K562 (cell line): ENCODE data around the gene PROK2. TPM values are rescaled to one million over a fixed set of nuclear protein-coding genes. Genes with fewer than 3 reads are reported as not detected.

Source experiments
- ATAC-seq: fragments of 200-7000 bp; cut with Tn5 transposase; 3 replicates; pipeline ENCODE4 v1.9.1; 2020; ENCODE audit warnings: moderate library complexity
- BruUV-seq: library from RNA; stranded (reverse); fragments of 400-500 nt; replicated peaks from 2 replicates; lab custom pipeline; 2021; lab: Mats Ljungman, UMichigan
- CTCF ChIA-PET: fragments of 300-600 bp; formaldehyde crosslinking; extraction: SDS; loops from one replicate; lab custom pipeline; 2021; ENCODE audit warnings: low intra/inter-chr PET ratio; lab: Yijun Ruan, JAX
- POLR2A ChIA-PET: fragments of 300-600, 350-650 bp; sonication (Branson Sonifier 250); formaldehyde crosslinking; extraction: SDS; loops from one replicate; lab custom pipeline; 2021; ENCODE audit warnings: antibody characterized with exemption, inconsistent platforms; lab: Yijun Ruan, JAX
- DNase-seq, 4 experiments: peaks; one replicate each; pipeline versions ENCODE4 v3.0.0 to v3.0.0-alpha.2; 2011 to 2018; ENCODE audit warnings: low spot score in 3 of 4, mixed read lengths in 3 of 4; ENCODE audit errors: extremely low read depth in 1 of 4
- FAIRE-seq: peaks from 2 replicates; lab custom pipeline; 2011; peaks lifted over from hg19 to GRCh38; lab: Jason Lieb, UNC
- H2AFZ ChIP-seq: 2 replicates; pipeline ENCODE4 v1.6.0; 2011; ENCODE audit warnings: low read depth, low read length, control low read depth, inconsistent platforms
- H3K27ac ChIP-seq: fragments of 200-600 bp; 3 replicates; pipeline ENCODE4 v1.8.0; 2011; ENCODE audit warnings: low read depth, mild to moderate bottlenecking, control low read depth, inconsistent platforms, low read length, moderate library complexity, mixed read lengths; ENCODE audit errors: extremely low read depth
- H3K27me3 ChIP-seq, 2 experiments: fragments of 300-600 bp in 1 of 2; 2 replicates in 1 of 2; 3 replicates in 1 of 2; pipeline versions ENCODE4 v1.6.0 to v1.8.0; 2011; ENCODE audit warnings: inconsistent platforms in 2 of 2, low read length in 2 of 2, mild to moderate bottlenecking in 1 of 2, mixed read lengths in 1 of 2, moderate library complexity in 1 of 2; ENCODE audit not compliant: control insufficient read depth in 2 of 2, insufficient read depth in 2 of 2
- H3K36me3 ChIP-seq: fragments of 300-600 bp; 3 replicates; pipeline ENCODE4 v1.8.0; 2011; ENCODE audit warnings: mild to moderate bottlenecking, low read length, inconsistent platforms; ENCODE audit not compliant: control insufficient read depth, insufficient read depth
- H3K4me1 ChIP-seq, 2 experiments: fragments of 200-600 bp in 1 of 2; replicated peaks in 1 of 2; 2 replicates in 1 of 2; 3 replicates in 1 of 2; pipeline versions ENCODE4 v1.5.1 to v1.8.0; 2011; ENCODE audit warnings: inconsistent platforms in 2 of 2, low read length in 2 of 2, mild to moderate bottlenecking in 1 of 2, mixed read lengths in 1 of 2, moderate library complexity in 1 of 2; ENCODE audit not compliant: control insufficient read depth in 2 of 2, insufficient read depth in 2 of 2
- H3K4me2 ChIP-seq: 2 replicates; pipeline ENCODE4 v1.6.1; 2011; ENCODE audit warnings: low read length, control low read depth, inconsistent platforms, mixed read lengths; ENCODE audit not compliant: insufficient read depth
- H3K4me3 ChIP-seq: fragments of 200-600 bp; sonication (generic), shearing (Covaris generic); 2 replicates; pipeline ENCODE4 v1.5.1; 2016; ENCODE audit warnings: control low read depth, inconsistent platforms
- H3K79me2 ChIP-seq: fragments of 200-600 bp; 3 replicates; pipeline ENCODE4 v1.8.0; 2011; ENCODE audit warnings: low read length, inconsistent platforms; ENCODE audit not compliant: control insufficient read depth, insufficient read depth
- H3K9ac ChIP-seq, 2 experiments: 2 replicates each; pipeline versions ENCODE4 v1.6.0 to v1.6.1; 2011; ENCODE audit warnings: low read depth in 2 of 2, low read length in 2 of 2, control low read depth in 1 of 2, inconsistent platforms in 1 of 2, mild to moderate bottlenecking in 1 of 2, mixed read lengths in 1 of 2; ENCODE audit not compliant: insufficient read depth in 1 of 2
- H3K9me1 ChIP-seq: one replicate; pipeline ENCODE4 v1.6.0; 2011; ENCODE audit warnings: inconsistent platforms, mild to moderate bottlenecking, low read length, moderate library complexity; ENCODE audit not compliant: control insufficient read depth, insufficient read depth
- H3K9me3 ChIP-seq: replicated peaks from 2 replicates; pipeline ENCODE4 v1.5.1; 2011; ENCODE audit warnings: low read depth, low read length, inconsistent platforms; ENCODE audit not compliant: control insufficient read depth, insufficient read depth
- H4K20me1 ChIP-seq: replicated peaks from 2 replicates; pipeline ENCODE4 v1.6.1; 2011; ENCODE audit warnings: low read length, inconsistent platforms, mixed read lengths; ENCODE audit not compliant: control insufficient read depth, insufficient read depth
- BCL6 ChIP-seq: fragments of 250-450 bp; sonication (Bioruptor Pico); IDR thresholded peaks from 2 replicates; pipeline ENCODE4 v1.4.0; 2020
- BDP1 ChIP-seq: IDR thresholded peaks from 3 replicates; pipeline ENCODE4 v1.6.1; 2011; ENCODE audit not compliant: insufficient read length, insufficient read depth
- CHD1 ChIP-seq: fragments of 200-600 bp; sonication (generic); IDR thresholded peaks from one replicate; pipeline ENCODE4 v1.6.1; 2012; ENCODE audit warnings: mild to moderate bottlenecking, moderate library complexity, low read length, inconsistent platforms
- ETV1 ChIP-seq: fragments of 450-650 bp; conservative IDR thresholded peaks from 2 replicates; pipeline ENCODE4 v1.6.1; 2016; ENCODE audit warnings: missing genetic modification characterization, control low read depth, low read depth, missing compliant biosample characterization
- FOSL1 ChIP-seq: fragments of 200-800 bp; sonication (Bioruptor generic); conservative IDR thresholded peaks from 2 replicates; pipeline ENCODE4 v1.6.1; 2016; ENCODE audit warnings: missing genetic modification characterization, missing compliant biosample characterization
- HMGN3 ChIP-seq: IDR thresholded peaks from 2 replicates; pipeline ENCODE4 v1.6.1; 2011; ENCODE audit warnings: borderline replicate concordance, low read depth, mild to moderate bottlenecking, mixed read lengths, low read length; ENCODE audit not compliant: insufficient read length; ENCODE audit errors: extremely low read depth
- HNRNPUL1 ChIP-seq: fragments of 200-400 bp; formaldehyde crosslinking; IDR thresholded peaks from 2 replicates; pipeline ENCODE4 v1.6.1; 2017; ENCODE audit warnings: low read length
- ILF3 ChIP-seq: fragments of 450-650 bp; IDR thresholded peaks from 2 replicates; pipeline ENCODE4 v1.6.1; 2018; ENCODE audit warnings: antibody characterized with exemption, mild to moderate bottlenecking, moderate library complexity, borderline replicate concordance
- NFRKB ChIP-seq: fragments of 450-650 bp; IDR thresholded peaks from 2 replicates; pipeline ENCODE4 v1.6.1; 2016; ENCODE audit warnings: low read depth
- PHB2 ChIP-seq: fragments of 450-650 bp; IDR thresholded peaks from 2 replicates; pipeline ENCODE4 v1.6.1; 2017; ENCODE audit warnings: low read depth
- RNF2 ChIP-seq: sonication (generic); IDR thresholded peaks from 2 replicates; pipeline ENCODE4 v1.6.1; 2016
- SIN3A ChIP-seq, 2 experiments: fragments of 150-350 bp in 1 of 2; IDR thresholded peaks; 2 replicates each; pipeline ENCODE4 v1.6.1; 2011 to 2016; ENCODE audit warnings: borderline replicate concordance in 2 of 2, low read depth in 2 of 2, low read length in 2 of 2, mild to moderate bottlenecking in 2 of 2, moderate library complexity in 2 of 2; ENCODE audit not compliant: control insufficient read depth in 1 of 2
- SMARCA5 ChIP-seq: fragments of 450-650 bp; IDR thresholded peaks from 2 replicates; pipeline ENCODE4 v1.6.1; 2016
- U2AF1 ChIP-seq: fragments of 200-400 bp; formaldehyde crosslinking; optimal IDR thresholded peaks from 2 replicates; pipeline ENCODE3; 2017; ENCODE audit warnings: mild to moderate bottlenecking, low read depth, low read length, moderate library complexity
- XRCC3 ChIP-seq: fragments of 450-650 bp; IDR thresholded peaks from 2 replicates; pipeline ENCODE4 v1.6.1; 2017; ENCODE audit warnings: mild to moderate bottlenecking, moderate library complexity
- ZFX ChIP-seq: sonication (generic); formaldehyde crosslinking; IDR thresholded peaks from 2 replicates; pipeline ENCODE4 v1.8.0; 2022; ENCODE audit warnings: mild to moderate bottlenecking, missing genetic modification reagents, moderate library complexity
- ZNF696 ChIP-seq: fragments of 250-450 bp; sonication (Bioruptor Pico); conservative IDR thresholded peaks from 2 replicates; pipeline ENCODE4 v1.4.0; 2020; ENCODE audit warnings: mild to moderate bottlenecking, moderate library complexity
- WGBS: fragments of 100-300 bp; shearing (Covaris generic); methylation state at CpG from one replicate; pipeline ENCODE4 v1.1.6; 2016; ENCODE audit warnings: low coverage, mixed read lengths; ENCODE audit not compliant: insufficient coverage; ENCODE audit errors: missing lambda C conversion rate; 5-methylcytosine and 5-hydroxymethylcytosine counted together
- in situ Hi-C: fragments of 300-500 bp; cut with MboI; formaldehyde crosslinking; loops from 4 replicates; pipeline ENCODE4 v1.15.0; 2018; ENCODE audit warnings: inconsistent platforms, mixed read lengths
- intact Hi-C: fragments of 100-400 bp; cut with micrococcal nuclease; formaldehyde crosslinking; loops from 2 replicates; pipeline ENCODE4 v1.14.2; 2022
- polyA plus RNA-seq, 8 experiments: library from polyadenylated mRNA; depleted of rRNA in 4 of 8; stranded (reverse) in 5 of 8; unstranded in 3 of 8; fragments of >200 nt; fragmentation: Nextera tagmentation in 2 of 8; fragmentation: Illumina TruSeq in 1 of 8; extraction: Ambion mirVana in 2 of 8; extraction: Trizol in 1 of 8; gene quantifications; 2 replicates each; pipeline versions ENCODE4 v1.2.1 to v1.2.3, GENCODE V29; 2011 to 2014; ENCODE audit warnings: inconsistent platforms in 1 of 8, missing spikeins in 1 of 8
- total RNA-seq, 7 experiments: library from RNA; depleted of rRNA in 6 of 7; stranded (reverse); fragments of >200 nt in 6 of 7; fragmentation: Illumina TruSeq in 2 of 7; extraction: Trizol in 2 of 7; gene quantifications; 2 replicates each; pipeline versions ENCODE4 v1.2.1 to v1.2.3, GENCODE V29; 2011 to 2021; ENCODE audit warnings: low replicate concordance in 1 of 7
- TF ChIP-seq, protein P1 (sequence below), 2 experiments: IDR thresholded peaks in 1 of 2; conservative IDR thresholded peaks in 1 of 2; 2 replicates each; pipeline ENCODE4 v1.6.1; 2016; ENCODE audit warnings: low read depth in 2 of 2, mild to moderate bottlenecking in 1 of 2, missing compliant biosample characterization in 1 of 2, missing genetic modification characterization in 1 of 2, moderate library complexity in 1 of 2
- TF ChIP-seq, protein P2 (sequence below): sonication (generic); formaldehyde crosslinking; IDR thresholded peaks from 2 replicates; pipeline ENCODE4 v1.8.1; 2023; ENCODE audit warnings: mild to moderate bottlenecking, missing genetic modification reagents

Gene PROK2
- total and polyA plus RNA-seq, 9 of the 15 experiments (the other 6 are each of a cell fraction or from before 2014, with no cell fraction given): 0.07 to 0.13 TPM; not detected in 7

DNA sequence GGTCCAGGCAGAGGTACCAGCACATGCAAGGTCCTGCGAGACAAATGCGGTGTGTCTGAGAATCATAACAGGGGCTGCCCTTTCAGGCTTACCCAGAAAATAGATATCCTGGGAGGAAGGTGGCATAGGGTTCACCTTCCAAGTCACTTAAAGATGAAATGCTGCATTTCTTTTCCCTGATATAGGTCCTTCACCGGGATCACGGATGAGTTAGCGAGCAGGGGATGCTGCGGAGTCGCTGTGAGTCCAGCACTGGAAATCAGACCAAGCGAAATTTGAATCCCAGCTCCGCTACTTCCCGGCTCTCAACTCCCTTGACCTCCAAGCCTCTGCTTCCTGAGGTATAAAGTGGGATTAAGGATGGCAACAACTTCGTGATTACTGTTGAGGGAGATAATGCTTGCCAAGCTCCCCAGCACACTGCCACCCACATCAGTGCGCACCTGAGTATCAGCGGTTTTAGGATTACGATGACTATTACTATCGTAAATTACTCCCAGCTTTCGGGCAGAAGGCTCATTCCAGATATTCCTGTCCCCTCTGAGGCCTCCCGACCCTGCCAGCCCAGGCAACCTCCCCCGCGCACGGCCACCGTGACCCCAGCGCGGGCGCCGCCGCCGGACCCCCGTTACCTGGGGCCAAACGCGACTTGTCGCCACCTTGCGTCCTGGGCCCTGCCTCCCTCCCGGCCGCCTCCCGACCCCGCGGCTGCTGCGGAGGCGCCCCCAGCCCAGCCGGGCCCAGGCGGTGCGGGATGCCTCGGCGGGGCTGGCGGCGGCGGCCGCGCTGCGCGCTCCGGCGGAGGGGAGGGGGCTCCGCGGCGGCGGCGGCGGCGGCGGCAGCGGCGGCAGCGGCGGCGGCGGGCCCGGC, 31.9 kb downstream of the PROK2 start:
- H3K9me1 ChIP-seq: no peaks in the 10 kb centered on the region
- FAIRE-seq (no peak), DNase-seq (no peak), ATAC-seq (no peak)
- no TSS peak for BruUV-seq
- H3K27ac ChIP-seq: no peak overlapping the region
- H3K9me3 ChIP-seq: no peaks in the 10 kb centered on the region
- in situ Hi-C loops: no loop called here
- intact Hi-C loops: no loop called here
- POLR2A ChIA-PET: no interaction called here
- no peak overlapping the region for H2AFZ ChIP-seq
- H3K36me3 ChIP-seq: no peaks in the 10 kb centered on the region
- H3K4me1 ChIP-seq: no peaks in the 10 kb centered on the region
- CTCF ChIA-PET: no interaction called here
- H4K20me1 ChIP-seq: no peaks in the 10 kb centered on the region
- H3K4me3 ChIP-seq: no peak overlapping the region
- 28% methylated on average over 16 of the region's 68 CpGs for WGBS
- no peak overlapping the region for H3K9ac ChIP-seq
- no peak overlapping the region for H3K4me2 ChIP-seq
- H3K27me3 ChIP-seq: peaks cover 0 to 5% of the 10 kb centered on the region in 2 experiments; a peak in 3 of 5 replicates
- no peaks in the 10 kb centered on the region for H3K79me2 ChIP-seq
- no peak for TF ChIP-seq HMGN3
- no peak for TF ChIP-seq SMARCA5
- TF ChIP-seq, protein P1, sequence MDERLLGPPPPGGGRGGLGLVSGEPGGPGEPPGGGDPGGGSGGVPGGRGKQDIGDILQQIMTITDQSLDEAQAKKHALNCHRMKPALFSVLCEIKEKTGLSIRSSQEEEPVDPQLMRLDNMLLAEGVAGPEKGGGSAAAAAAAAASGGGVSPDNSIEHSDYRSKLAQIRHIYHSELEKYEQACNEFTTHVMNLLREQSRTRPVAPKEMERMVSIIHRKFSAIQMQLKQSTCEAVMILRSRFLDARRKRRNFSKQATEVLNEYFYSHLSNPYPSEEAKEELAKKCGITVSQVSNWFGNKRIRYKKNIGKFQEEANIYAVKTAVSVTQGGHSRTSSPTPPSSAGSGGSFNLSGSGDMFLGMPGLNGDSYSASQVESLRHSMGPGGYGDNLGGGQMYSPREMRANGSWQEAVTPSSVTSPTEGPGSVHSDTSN (CRISPR knock-in tag; IDR thresholded peaks at IDR 0.05; ENCODE audit: low read depth): no peak
- TF ChIP-seq, protein P1 (tag; conservative IDR thresholded peaks at IDR 0.05; ENCODE audit: low read depth): no peak
- TF ChIP-seq BDP1: no peak
- TF ChIP-seq CHD1: no peak
- no peak for TF ChIP-seq BCL6 (CRISPR knock-in tag)
- no peak for TF ChIP-seq U2AF1
- TF ChIP-seq FOSL1 (tag): no peak
- TF ChIP-seq RNF2: no peak
- TF ChIP-seq PHB2: no peak
- TF ChIP-seq SIN3A (IDR thresholded peaks at IDR 0.05; ENCODE audit: borderline replicate concordance in 2 of 2, control insufficient read depth in 1 of 2, low read depth in 2 of 2, low read length in 2 of 2): no peak
- no peak for TF ChIP-seq ILF3
- TF ChIP-seq XRCC3: no peak
- TF ChIP-seq NFRKB: no peak
- TF ChIP-seq ZFX (CRISPR knock-in tag): no peak
- TF ChIP-seq, protein P2, sequence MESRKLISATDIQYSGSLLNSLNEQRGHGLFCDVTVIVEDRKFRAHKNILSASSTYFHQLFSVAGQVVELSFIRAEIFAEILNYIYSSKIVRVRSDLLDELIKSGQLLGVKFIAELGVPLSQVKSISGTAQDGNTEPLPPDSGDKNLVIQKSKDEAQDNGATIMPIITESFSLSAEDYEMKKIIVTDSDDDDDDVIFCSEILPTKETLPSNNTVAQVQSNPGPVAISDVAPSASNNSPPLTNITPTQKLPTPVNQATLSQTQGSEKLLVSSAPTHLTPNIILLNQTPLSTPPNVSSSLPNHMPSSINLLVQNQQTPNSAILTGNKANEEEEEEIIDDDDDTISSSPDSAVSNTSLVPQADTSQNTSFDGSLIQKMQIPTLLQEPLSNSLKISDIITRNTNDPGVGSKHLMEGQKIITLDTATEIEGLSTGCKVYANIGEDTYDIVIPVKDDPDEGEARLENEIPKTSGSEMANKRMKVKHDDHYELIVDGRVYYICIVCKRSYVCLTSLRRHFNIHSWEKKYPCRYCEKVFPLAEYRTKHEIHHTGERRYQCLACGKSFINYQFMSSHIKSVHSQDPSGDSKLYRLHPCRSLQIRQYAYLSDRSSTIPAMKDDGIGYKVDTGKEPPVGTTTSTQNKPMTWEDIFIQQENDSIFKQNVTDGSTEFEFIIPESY (CRISPR knock-in tag): no peak
- no peak for TF ChIP-seq ZNF696 (CRISPR knock-in tag)
- no peak for TF ChIP-seq ETV1 (tag)
- TF ChIP-seq HNRNPUL1: no peak
